GM19452 (cell line): ENCODE data around the gene KNL1.
"Not testable (repeated sequence)": the region's sequence is repeated elsewhere in the genome, so short reads cannot be mapped to it uniquely, and the experiment has no call there.

ENCODE experiments used
- ATAC-seq: cut with Tn5 transposase; IDR thresholded peaks from one replicate; pipeline ENCODE4 v1.9.1; 2021; ENCODE audit not compliant: unreplicated experiment

Gene KNL1

GRCh38 chr15:40593588-40594428, at the start of gene KNL1:
Gene KNL1, plus strand, starts transcription at chr15:40594249. Its CDS starts 8,683 bp downstream, at chr15:40602932.
- ATAC-seq = peak; percentile 65

GRCh38 chr15:40545457-40545856, 48.6 kb upstream of the KNL1 start:
- ATAC-seq = no peak

- ATAC-seq = no peak
Observed at GRCh38 chr15:40548610-40549009, 45.4 kb upstream of the KNL1 start.

- ATAC-seq = no peak
Observed at GRCh38 chr15:40549894-40550293, 44.2 kb upstream of the KNL1 start.

GRCh38 chr15:40550341-40551037, 43.6 kb upstream of the KNL1 start:
- peak; percentile 70 for ATAC-seq

DNA sequence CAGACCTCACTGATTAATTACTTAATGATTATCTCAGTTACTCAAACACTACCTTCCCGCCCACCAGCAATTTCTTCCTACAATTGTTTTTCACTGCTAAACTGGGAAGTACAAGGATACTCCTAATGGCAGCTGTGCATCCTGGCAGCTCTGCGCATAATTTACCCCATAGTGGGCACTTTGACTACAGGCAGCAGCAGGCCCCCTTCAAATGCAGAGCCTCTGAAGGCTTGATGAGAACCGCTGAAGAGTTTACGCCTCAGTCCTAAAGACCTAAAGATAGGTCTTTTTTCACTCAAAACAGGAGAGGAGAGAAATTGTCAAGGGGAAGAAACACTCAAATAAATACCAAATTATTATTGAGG, 39.9 kb upstream of the KNL1 start:
- no peak for ATAC-seq

DNA sequence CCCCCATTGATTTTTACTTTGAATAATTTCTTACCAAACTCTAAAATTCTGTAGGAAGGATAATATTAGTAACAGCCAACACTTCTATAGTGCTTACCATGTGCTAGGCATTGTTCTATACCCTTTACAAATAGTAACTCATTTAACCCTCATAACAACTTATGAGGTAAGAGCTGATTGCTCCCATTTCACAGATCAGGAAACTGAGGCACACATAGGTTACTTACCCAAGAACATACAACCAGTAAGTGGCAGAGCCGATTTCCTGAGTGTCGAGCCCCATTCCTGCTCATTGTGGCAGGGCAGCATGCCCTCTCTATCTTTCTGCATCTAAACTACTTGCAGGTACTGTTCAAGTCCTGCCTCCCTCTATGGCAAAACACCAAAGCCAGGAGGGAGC, 38.2 kb upstream of the KNL1 start:
- ATAC-seq = no peak

DNA sequence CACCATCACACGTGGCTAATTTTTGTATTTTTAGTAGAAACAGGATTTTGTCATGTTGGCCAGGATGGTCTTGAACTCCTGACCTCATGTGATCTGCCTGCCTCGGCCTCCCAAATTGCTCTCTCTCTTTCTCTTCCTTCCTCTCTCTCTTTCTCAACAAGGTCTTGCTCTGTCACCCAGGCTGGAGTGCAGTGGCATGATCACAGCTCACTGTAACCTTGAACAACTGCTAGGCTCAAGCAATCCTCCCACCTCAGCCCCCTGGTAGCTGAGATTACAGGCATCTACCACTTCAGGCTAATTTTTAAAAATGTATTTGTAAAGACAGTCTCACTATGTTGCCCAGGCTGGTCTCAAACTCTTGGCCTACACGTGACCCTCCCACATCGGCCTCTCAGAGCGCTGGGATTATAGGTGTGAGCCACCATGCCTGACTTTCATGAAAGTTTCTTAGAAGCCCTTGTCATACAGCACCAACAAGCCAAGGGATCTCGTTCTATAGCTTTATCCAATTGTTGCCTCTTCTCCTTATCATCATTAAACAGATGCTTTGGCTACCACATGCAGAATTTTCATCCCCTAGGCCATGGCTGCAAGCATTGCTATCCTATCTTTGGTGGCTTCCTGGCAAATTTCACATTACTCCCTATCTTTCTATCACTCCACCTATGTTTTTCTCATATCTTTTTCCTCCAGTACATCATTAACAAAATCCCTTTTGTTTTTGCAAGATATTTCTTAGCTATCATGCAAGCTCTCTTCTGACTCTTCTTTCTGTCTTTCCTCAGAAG, 34.9 kb upstream of the KNL1 start:
- peak; percentile 14 for ATAC-seq

DNA sequence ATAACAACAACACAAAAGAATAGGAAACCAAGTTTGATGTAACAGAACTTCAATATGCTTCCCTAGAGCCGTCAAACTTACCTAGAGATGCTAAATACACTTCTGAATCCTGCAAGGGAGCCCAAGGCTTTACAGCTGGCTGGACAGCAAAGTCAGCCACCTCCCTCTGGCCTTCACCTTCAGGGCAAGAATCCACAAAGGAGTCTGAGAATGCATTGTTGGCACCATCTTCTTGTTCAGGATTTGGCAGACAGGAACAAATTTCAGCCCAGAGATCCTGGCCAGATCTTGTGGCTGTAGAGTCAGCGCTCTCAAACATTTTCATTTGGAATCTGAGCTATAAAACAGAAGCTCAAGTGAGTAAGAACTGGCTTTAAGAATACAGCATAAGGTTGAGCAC, 31.4 kb upstream of the KNL1 start:
- ATAC-seq = no peak

- ATAC-seq = no peak
Observed at GRCh38 chr15:40563426-40563825, 30.6 kb upstream of the KNL1 start.

- ATAC-seq = peak; percentile 93
Observed at GRCh38 chr15:40564591-40565332, 29.3 kb upstream of the KNL1 start, which contains the start of gene CCDC32. Gene CCDC32, minus strand, starts transcription at chr15:40565042. Its CDS starts 2,027 bp downstream, at chr15:40563015.

GRCh38 chr15:40565333-40566238, 28.5 kb upstream of the KNL1 start:
- ATAC-seq = no peak

GRCh38 chr15:40567111-40567510, 26.9 kb upstream of the KNL1 start:
- no peak for ATAC-seq

- ATAC-seq = peak; percentile 43
Observed at GRCh38 chr15:40569129-40569953, 24.7 kb upstream of the KNL1 start, which contains the start of gene RPUSD2. Gene RPUSD2, plus strand, starts transcription at chr15:40569299. Its CDS starts 39 bp downstream, at chr15:40569338.

GRCh38 chr15:40575113-40575512, 18.9 kb upstream of the KNL1 start:
- no peak for ATAC-seq

DNA sequence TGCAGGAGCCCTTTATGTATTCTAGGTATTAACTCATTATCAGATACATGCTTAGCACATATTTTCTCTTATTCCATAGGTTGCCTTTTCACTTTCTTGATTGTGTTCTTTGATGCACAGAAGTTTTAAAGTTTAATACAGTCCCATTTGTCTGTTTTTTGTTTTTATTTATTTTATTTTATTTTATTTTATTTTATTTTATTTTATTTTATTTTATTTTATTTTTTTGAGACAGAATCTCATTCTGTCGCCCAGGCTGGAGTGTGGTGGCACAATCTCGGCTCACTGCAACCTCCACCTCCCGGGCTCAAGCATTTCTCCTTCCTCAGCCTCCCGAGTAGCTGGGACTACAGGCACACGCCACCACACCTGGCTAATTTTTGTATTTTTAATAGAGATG, 17.1 kb upstream of the KNL1 start:
- ATAC-seq = not testable (repeated sequence)

GRCh38 chr15:40578892-40579291, 15.2 kb upstream of the KNL1 start:
- no peak for ATAC-seq

GRCh38 chr15:40581796-40582195, 12.3 kb upstream of the KNL1 start:
- not testable (repeated sequence) for ATAC-seq
